OCI-LY3 (cell line): ENCODE measurements around the gene ATP2A2.

Experiments used
- H2AFZ ChIP-seq: fragments of 200-600, 300-600 bp; shearing (Covaris generic); 2 replicates; pipeline ENCODE4 v1.6.0; 2014; ENCODE audit warnings: antibody characterized with exemption, low read depth, low read length
- H3K27ac ChIP-seq: fragments of 200-600, 300-600 bp; sonication (generic); 2 replicates; pipeline ENCODE4 v1.5.1; 2014; ENCODE audit warnings: mild to moderate bottlenecking, low read length, moderate library complexity, mixed read lengths
- H3K27me3 ChIP-seq: fragments of 200-600, 300-600 bp; sonication (generic); 2 replicates; pipeline ENCODE4 v1.6.1; 2014; ENCODE audit warnings: low read depth, low read length, mixed read lengths
- H3K36me3 ChIP-seq: fragments of 200-600, 300-600 bp; sonication (generic); replicated peaks from 2 replicates; pipeline ENCODE3; 2014; ENCODE audit warnings: low read depth, low read length, mixed read lengths
- H3K4me1 ChIP-seq: fragments of 300-600, 200-600 bp; sonication (generic); 2 replicates; pipeline ENCODE4 v1.6.1; 2014; ENCODE audit warnings: low read length, mixed read lengths
- H3K4me2 ChIP-seq: fragments of 200-600, 300-600 bp; sonication (generic); 2 replicates; pipeline ENCODE4 v1.6.1; 2014; ENCODE audit warnings: low read length, mixed read lengths
- H3K4me3 ChIP-seq: fragments of 300-600, 200-600 bp; sonication (generic); 2 replicates; pipeline ENCODE4 v1.5.1; 2014; ENCODE audit warnings: antibody characterized with exemption, mild to moderate bottlenecking, low read length, moderate library complexity
- H3K79me2 ChIP-seq: fragments of 300-600, 200-600 bp; shearing (Covaris generic); 2 replicates; pipeline ENCODE4 v1.6.1; 2014; ENCODE audit warnings: mild to moderate bottlenecking, low read length, mixed read lengths
- H3K9ac ChIP-seq: fragments of 300-600, 200-600 bp; shearing (Covaris generic); 2 replicates; pipeline ENCODE4 v1.6.0; 2014; ENCODE audit warnings: mild to moderate bottlenecking, low read length, moderate library complexity
- H3K9me3 ChIP-seq: fragments of 200-600, 300-600 bp; shearing (Covaris generic); 2 replicates; pipeline ENCODE4 v1.6.1; 2014; ENCODE audit warnings: low read length, mixed read lengths; ENCODE audit not compliant: insufficient read depth
- H4K20me1 ChIP-seq: fragments of 200-600, 300-600 bp; sonication (generic); 2 replicates; pipeline ENCODE4 v1.6.1; 2016; ENCODE audit warnings: low read length, mixed read lengths; ENCODE audit not compliant: insufficient read depth
- CTCF ChIP-seq: fragments of 200-600, 300-600 bp; sonication (generic); IDR thresholded peaks from 2 replicates; pipeline ENCODE4 v1.5.1; 2014; ENCODE audit warnings: antibody characterized with exemption, low read length, low read depth
- EZH2phosphoT487 ChIP-seq: fragments of 200-600 bp; shearing (Covaris generic); IDR thresholded peaks from 2 replicates; pipeline ENCODE4 v1.6.1; 2018; ENCODE audit warnings: antibody characterized with exemption, mixed run types, low read depth

Gene ATP2A2

GRCh38 chr12:110280779-110281548 is at the start of gene ATP2A2:
Gene ATP2A2 (plus strand): TSS chr12:110281247. CDS start chr12:110281790, 543 bp downstream.
- H2AFZ ChIP-seq = peak within 1 kb of the TSS; percentile 70
- H3K79me2 ChIP-seq = peaks cover 46% of the 10 kb centered on the region
- H3K27me3 ChIP-seq = no peaks in the 10 kb centered on the region
- no peaks in the 10 kb centered on the region for H3K9me3 ChIP-seq
- peak within 1 kb of the TSS; percentile 88 for H3K4me2 ChIP-seq
- peak within 1 kb of the TSS; percentile 78 for H3K4me3 ChIP-seq
- peak within 1 kb of the TSS; percentile 77 for H3K27ac ChIP-seq
- H4K20me1 ChIP-seq = peaks cover 38% of the 10 kb centered on the region
- H3K9ac ChIP-seq = peak within 1 kb of the TSS; percentile 89
- peaks cover 42% of the 10 kb centered on the region for H3K4me1 ChIP-seq
- H3K36me3 ChIP-seq = peaks cover 33% of the 10 kb centered on the region
- TF ChIP-seq CTCF (no peak), EZH2phosphoT487 (no peak)

GRCh38 chr12:110233212-110233903 is 47.7 kb upstream of the ATP2A2 start:
- H3K4me1 ChIP-seq = peaks cover 10% of the 10 kb centered on the region; the same call in 1 of the 2 replicates
- no peak overlapping the region for H3K4me3 ChIP-seq
- no peaks in the 10 kb centered on the region for H4K20me1 ChIP-seq
- no peak overlapping the region for H3K27ac ChIP-seq
- H3K9ac ChIP-seq = no peak overlapping the region
- H3K9me3 ChIP-seq = no peaks in the 10 kb centered on the region
- no peaks in the 10 kb centered on the region for H3K79me2 ChIP-seq
- H2AFZ ChIP-seq = no peak overlapping the region
- no peak overlapping the region for H3K4me2 ChIP-seq
- no peak for TF ChIP-seq CTCF
- no peak for TF ChIP-seq EZH2phosphoT487
- no peaks in the 10 kb centered on the region for H3K27me3 ChIP-seq
- H3K36me3 ChIP-seq = no peaks in the 10 kb centered on the region

GRCh38 chr12:110234331-110234751 is 46.7 kb upstream of the ATP2A2 start:
- Histone ChIP-seq H3K79me2 (no peaks in the 10 kb centered on the region), H3K36me3 (no peaks in the 10 kb centered on the region), H3K4me1 (peaks cover 10% of the 10 kb centered on the region; the same call in 1 of the 2 replicates), H3K9ac (no peak overlapping the region), H3K27ac (no peak overlapping the region), H2AFZ (no peak overlapping the region), H3K9me3 (no peaks in the 10 kb centered on the region), H3K4me3 (no peak overlapping the region), H4K20me1 (no peaks in the 10 kb centered on the region), H3K4me2 (no peak overlapping the region), H3K27me3 (no peaks in the 10 kb centered on the region)
- TF ChIP-seq CTCF (no peak), EZH2phosphoT487 (no peak)

- no peaks in the 10 kb centered on the region for H3K27me3 ChIP-seq
- H2AFZ ChIP-seq = no peak overlapping the region
- no peaks in the 10 kb centered on the region for H3K79me2 ChIP-seq
- TF ChIP-seq EZH2phosphoT487 (no peak), CTCF (no peak)
- no peaks in the 10 kb centered on the region for H3K9me3 ChIP-seq
- no peaks in the 10 kb centered on the region for H4K20me1 ChIP-seq
- H3K27ac ChIP-seq = no peak overlapping the region
- no peak overlapping the region for H3K4me3 ChIP-seq
- no peak overlapping the region for H3K9ac ChIP-seq
- no peaks in the 10 kb centered on the region for H3K36me3 ChIP-seq
- H3K4me2 ChIP-seq = no peak overlapping the region
- peaks cover 10% of the 10 kb centered on the region; the same call in 1 of the 2 replicates for H3K4me1 ChIP-seq
Measured at GRCh38 chr12:110234755-110235154, 46.3 kb upstream of the ATP2A2 start.
